GM10847 (cell line): ENCODE measurements around the gene CTDSP2.

Experiments
- POLR2A ChIP-seq: IDR thresholded peaks from 2 replicates; pipeline ENCODE4 v1.6.1; 2011; ENCODE audit not compliant: insufficient read length; ENCODE audit errors: extremely low read depth

The CTDSP2 gene

DNA sequence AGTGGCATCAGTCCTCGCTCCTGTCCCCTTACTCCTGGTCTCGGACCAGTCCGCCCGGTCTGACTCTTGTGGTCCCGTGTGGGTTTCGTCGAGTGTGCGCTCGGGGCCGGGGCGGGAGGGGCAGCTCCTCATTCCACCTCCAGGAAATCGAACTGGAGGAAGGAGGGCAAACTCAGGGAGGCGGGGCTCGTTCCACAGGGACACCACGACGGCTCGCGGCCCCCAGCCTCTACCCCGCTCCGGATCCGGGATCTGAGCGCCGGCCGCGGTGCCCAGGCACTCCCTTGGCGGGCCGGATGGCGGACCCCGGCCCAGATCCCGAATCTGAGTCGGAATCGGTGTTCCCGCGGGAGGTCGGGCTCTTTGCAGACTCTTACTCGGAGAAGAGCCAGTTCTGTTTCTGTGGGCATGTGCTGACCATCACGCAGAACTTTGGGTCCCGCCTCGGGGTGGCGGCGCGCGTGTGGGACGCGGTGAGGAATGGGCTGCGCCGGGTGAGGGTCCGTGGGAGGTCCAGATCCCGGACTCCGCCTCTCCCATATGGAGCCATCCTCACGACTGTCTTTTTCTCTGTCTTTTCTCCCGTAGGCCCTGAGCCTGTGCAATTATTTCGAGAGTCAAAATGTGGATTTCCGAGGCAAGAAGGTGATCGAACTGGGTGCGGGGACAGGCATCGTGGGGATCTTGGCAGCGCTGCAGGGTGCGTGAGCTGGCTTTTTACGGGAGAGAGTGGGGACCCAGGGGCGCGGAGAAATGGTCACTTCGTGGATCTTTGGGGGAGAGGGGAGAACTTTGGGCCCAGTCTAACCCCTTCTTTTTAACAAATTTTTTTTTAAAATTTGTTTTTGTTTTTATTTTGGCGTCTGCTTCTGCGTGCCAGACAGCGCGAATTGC lies 73.9 kb downstream of the CTDSP2 start, which contains the start of gene EEF1AKMT3:
TSS of gene EEF1AKMT3 (plus strand) at position 186 of the 894 bp plus-strand sequence. CDS start at position 297, 111 bp downstream.
- no peak for TF ChIP-seq POLR2A

DNA sequence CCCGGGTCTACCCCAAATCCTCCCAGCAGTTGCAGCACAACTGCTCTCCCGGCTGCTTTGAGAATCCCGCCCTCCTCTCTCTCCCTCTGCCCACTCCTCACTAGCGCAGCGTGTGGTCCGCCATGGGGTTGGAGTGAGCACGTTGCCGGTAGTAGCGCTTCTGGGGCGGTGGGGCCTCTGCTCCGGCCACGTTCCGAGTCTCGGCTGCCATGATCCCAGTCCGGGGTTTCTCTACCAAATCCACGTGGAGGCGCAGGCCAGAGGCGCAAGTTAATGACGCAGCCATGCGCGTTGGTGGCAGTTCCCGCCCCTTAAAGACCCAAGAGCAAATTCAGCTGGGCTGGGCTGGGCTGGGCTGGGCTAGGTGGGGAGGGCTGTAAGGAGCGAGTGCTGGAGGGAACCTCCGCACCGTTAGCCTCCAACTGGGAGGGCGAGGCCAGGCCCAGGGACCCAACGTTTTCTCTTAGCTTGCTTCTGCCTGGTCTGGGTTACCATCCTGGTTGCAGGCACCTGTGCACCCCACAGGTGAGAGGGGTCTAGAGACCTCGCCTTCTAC lies 74.6 kb downstream of the CTDSP2 start, which contains the start of gene METTL1:
TSS of gene METTL1 (minus strand) at position 233 of the 556 bp plus-strand sequence. CDS start at position 211, 22 bp downstream.
- TF ChIP-seq POLR2A = peak; percentile 66

DNA sequence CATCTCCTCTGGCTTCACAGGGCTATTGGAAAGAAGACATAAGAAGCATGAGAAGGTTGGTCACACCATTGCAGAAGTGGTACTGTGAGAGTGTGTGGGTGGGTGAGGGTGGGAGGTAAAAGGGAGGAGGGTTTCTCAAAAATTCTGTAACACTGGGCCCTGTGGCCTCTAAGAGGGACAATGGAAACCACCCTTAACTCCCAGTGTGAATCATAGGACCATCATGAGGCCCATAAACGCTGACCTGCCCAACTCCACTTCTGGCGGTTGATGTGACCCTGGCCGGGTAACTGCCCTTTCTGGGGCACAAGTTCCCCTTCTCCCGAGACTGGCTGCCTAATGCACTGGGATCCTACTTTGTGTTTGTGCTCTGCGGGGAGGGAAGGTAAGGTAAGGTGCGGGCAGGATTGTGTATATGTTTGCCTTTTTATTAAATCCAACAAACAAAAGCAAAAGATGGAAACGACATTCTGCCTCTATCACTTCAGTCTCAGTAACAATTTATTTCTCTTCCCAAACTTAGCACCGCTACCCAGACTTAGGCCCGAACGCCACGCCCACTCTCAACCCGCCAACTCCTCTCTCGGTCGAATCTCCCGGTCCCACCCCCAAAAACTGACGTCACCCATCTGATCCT lies 75.2 kb downstream of the CTDSP2 start:
- TF ChIP-seq POLR2A = no peak

DNA sequence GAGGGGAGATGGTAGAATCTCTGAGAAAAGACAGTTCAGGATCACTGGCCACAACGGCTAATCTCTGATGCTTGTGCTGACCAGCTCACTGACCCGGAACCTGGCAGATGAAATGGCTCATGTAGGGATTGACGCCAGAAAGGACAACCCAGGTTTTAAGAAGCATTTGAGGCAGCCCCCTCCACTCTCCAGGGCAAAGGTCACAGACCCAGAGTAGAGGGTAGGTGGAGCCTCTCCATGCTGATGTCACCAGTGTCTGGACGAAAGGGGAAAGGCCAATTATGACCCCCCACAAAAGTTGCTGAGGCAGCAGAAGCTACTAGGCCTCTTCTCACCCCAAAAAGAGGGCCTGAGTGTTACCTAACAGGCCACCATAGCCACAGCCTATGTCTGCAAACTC lies 75.8 kb downstream of the CTDSP2 start:
- TF ChIP-seq POLR2A = no peak
